SKM-1 (cell line): ENCODE measurements around the gene XAGE1A.
"Not testable (repeated sequence)": the region's sequence is repeated elsewhere in the genome, so short reads cannot be mapped to it uniquely, and the experiment has no call there.

Experiments
- DNase-seq: peaks from one replicate; lab custom pipeline; 2025; ENCODE audit not compliant: unreplicated experiment; lab: John Stamatoyannopoulos, UW

Gene XAGE1A

GRCh38 chrX:52495545-52496418, at the start of gene XAGE1A:
Gene XAGE1A, plus strand, starts transcription at chrX:52495808. Its CDS starts 1,554 bp downstream, at chrX:52497362.
- not testable (repeated sequence) for DNase-seq

- DNase-seq, result not testable (repeated sequence)
Observed at GRCh38 chrX:52452031-52452430, 43.6 kb upstream of the XAGE1A start.

- not testable (repeated sequence) for DNase-seq
Observed at GRCh38 chrX:52471301-52471700, 24.3 kb upstream of the XAGE1A start.

- not testable (repeated sequence) for DNase-seq
Observed at GRCh38 chrX:52496419-52496772, 788 bp downstream of the XAGE1A start.

- not testable (repeated sequence) for DNase-seq
Observed at GRCh38 chrX:52501362-52501761, 5.8 kb downstream of the XAGE1A start.

- no peak for DNase-seq
Observed at GRCh38 chrX:52504551-52504950, 8.9 kb downstream of the XAGE1A start.

GRCh38 chrX:52507331-52507730, 11.7 kb downstream of the XAGE1A start:
- DNase-seq, result no peak

GRCh38 chrX:52509916-52510315, 14.3 kb downstream of the XAGE1A start:
- no peak for DNase-seq

- DNase-seq, result not testable (repeated sequence)
Observed at GRCh38 chrX:52511126-52511525, 15.5 kb downstream of the XAGE1A start.

GRCh38 chrX:52516110-52516986, 20.7 kb downstream of the XAGE1A start:
- not testable (repeated sequence) for DNase-seq

- not testable (repeated sequence) for DNase-seq
Observed at GRCh38 chrX:52516987-52517325, 21.3 kb downstream of the XAGE1A start, which contains the start of gene XAGE1B. Gene XAGE1B, minus strand, starts transcription at chrX:52517063. Its CDS starts 1,536 bp downstream, at chrX:52515527.

GRCh38 chrX:52541051-52541450, 45.4 kb downstream of the XAGE1A start:
- not testable (repeated sequence) for DNase-seq

- no peak for DNase-seq
Observed at GRCh38 chrX:52542311-52542710, 46.7 kb downstream of the XAGE1A start.

- DNase-seq, result no peak
Observed at GRCh38 chrX:52544147-52544840, 48.7 kb downstream of the XAGE1A start.

- not testable (repeated sequence) for DNase-seq
Observed at GRCh38 chrX:52548769-52549168, 53.2 kb downstream of the XAGE1A start.
